Astrocyte of the spinal cord (primary cell): ENCODE measurements around the gene WIPF2.
"Not testable (repeated sequence)": the region's sequence is repeated elsewhere in the genome, so short reads cannot be mapped to it uniquely, and the experiment has no call there.

Experiments used
- DNase-seq: peaks from one replicate; pipeline ENCODE4 v3.0.0; 2011; ENCODE audit warnings: low read depth, low spot score
- H3K4me3 ChIP-seq: 2 replicates; pipeline ENCODE4 v1.5.1; 2011; ENCODE audit warnings: low read depth, mild to moderate bottlenecking, low read length, moderate library complexity
- in situ Hi-C: cut with HindIII; loops from 2 replicates; pipeline ENCODE4 v1.10.0; 2017; ENCODE audit warnings: low sequenced_read_pairs
- TF ChIP-seq, protein P1 (sequence below): IDR thresholded peaks from 2 replicates; pipeline ENCODE4 v1.5.1; 2012; ENCODE audit warnings: low read depth, mild to moderate bottlenecking, low read length, inconsistent platforms

WIPF2 gene

GRCh38 chr17:40290629-40291280 lies 71.7 kb downstream of the WIPF2 start:
- TF ChIP-seq, protein P1, sequence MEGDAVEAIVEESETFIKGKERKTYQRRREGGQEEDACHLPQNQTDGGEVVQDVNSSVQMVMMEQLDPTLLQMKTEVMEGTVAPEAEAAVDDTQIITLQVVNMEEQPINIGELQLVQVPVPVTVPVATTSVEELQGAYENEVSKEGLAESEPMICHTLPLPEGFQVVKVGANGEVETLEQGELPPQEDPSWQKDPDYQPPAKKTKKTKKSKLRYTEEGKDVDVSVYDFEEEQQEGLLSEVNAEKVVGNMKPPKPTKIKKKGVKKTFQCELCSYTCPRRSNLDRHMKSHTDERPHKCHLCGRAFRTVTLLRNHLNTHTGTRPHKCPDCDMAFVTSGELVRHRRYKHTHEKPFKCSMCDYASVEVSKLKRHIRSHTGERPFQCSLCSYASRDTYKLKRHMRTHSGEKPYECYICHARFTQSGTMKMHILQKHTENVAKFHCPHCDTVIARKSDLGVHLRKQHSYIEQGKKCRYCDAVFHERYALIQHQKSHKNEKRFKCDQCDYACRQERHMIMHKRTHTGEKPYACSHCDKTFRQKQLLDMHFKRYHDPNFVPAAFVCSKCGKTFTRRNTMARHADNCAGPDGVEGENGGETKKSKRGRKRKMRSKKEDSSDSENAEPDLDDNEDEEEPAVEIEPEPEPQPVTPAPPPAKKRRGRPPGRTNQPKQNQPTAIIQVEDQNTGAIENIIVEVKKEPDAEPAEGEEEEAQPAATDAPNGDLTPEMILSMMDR: peak; percentile 67
- in situ Hi-C loops: loop anchor here (25.0 kb wide), 1 partner anchor 103 kb away; the partner anchor contains the start of gene RAPGEFL1
- no peak overlapping the region for H3K4me3 ChIP-seq
- peak; percentile 86 for DNase-seq

GRCh38 chr17:40291281-40291664 lies 72.2 kb downstream of the WIPF2 start:
- H3K4me3 ChIP-seq: no peak overlapping the region
- TF ChIP-seq, protein P1: no peak
- in situ Hi-C loops: loop anchor here (25.0 kb wide), 1 partner anchor 104 kb away; the partner anchor contains the start of gene RAPGEFL1
- DNase-seq: no peak

DNA sequence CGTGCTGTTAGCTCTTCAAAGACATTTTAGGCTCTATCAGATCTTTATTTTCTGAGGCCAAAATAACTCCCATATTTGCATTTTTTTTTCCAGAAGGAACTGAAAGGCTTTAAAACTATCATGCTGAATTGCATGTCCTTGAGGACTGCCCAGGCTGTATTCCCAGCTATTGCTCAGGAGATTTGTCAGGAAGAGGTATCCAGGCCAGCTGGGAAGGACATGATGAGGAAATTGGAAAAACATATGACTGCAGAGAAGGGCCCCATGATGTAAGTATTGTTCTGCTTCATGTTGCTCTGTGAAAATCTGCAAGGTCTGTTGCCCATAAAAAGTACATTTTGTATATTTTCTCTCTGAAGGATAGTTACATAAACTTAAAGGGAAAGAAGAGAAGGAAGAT lies 74.3 kb downstream of the WIPF2 start:
- in situ Hi-C loops: loop anchor here (25.0 kb wide), 1 partner anchor 106 kb away; the partner anchor contains the start of gene RAPGEFL1
- H3K4me3 ChIP-seq: no peak overlapping the region
- TF ChIP-seq, protein P1: no peak
- DNase-seq: no peak

DNA sequence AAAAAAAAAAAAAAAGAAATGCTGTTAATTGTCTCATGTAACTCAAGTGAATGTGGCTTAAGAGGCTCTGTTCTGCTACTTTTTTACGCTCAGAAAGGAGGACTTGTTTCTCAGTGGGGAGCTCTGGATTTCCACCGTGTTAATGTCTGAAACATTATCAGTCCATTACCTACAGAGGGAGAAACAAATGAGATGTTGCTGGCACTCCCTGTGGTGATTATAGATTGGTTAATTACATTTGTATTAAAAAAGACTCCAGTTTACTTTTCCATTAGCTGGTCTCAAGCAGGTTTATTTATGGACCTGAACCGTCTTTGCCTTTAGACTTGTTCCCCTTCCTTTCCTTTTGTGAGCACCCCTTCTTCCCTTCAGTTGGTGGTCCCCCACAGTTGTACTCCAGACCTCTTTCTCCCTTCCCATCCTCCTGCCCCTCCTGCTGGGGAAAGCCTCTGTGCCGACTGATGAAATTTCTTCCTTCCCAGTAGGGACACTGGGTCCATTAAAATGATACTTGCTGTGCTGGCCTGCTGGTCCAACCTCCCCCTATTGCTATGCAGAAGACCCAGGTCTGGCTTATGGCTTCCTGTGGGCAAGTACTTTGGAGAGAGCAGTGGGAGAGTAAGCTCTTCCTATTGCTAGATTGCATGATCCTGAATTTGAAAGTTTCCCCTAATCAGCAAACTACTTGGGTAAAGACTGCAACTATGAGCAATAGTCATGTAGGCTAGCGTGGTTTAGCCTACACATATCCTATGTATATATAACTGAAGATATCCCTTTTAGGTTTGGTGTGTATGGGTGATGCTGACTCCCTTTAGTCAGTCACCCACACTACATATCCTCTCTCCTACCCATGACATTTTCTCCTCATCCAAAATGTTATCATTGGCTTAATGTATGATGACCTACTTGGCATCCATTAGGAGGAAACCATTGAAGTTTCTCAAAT lies 76.7 kb downstream of the WIPF2 start:
- in situ Hi-C loops: loop anchor here (25.0 kb wide), 1 partner anchor 108 kb away; the partner anchor contains the start of gene RAPGEFL1
- DNase-seq: no peak
- H3K4me3 ChIP-seq: no peak overlapping the region
- TF ChIP-seq, protein P1: no peak

- DNase-seq: no peak
- H3K4me3 ChIP-seq: no peak overlapping the region
- in situ Hi-C loops: loop anchor here (25.0 kb wide), 1 partner anchor 110 kb away; the partner anchor contains the start of gene RAPGEFL1
- TF ChIP-seq, protein P1: no peak
Measured at GRCh38 chr17:40297511-40297910, 78.4 kb downstream of the WIPF2 start.

DNA sequence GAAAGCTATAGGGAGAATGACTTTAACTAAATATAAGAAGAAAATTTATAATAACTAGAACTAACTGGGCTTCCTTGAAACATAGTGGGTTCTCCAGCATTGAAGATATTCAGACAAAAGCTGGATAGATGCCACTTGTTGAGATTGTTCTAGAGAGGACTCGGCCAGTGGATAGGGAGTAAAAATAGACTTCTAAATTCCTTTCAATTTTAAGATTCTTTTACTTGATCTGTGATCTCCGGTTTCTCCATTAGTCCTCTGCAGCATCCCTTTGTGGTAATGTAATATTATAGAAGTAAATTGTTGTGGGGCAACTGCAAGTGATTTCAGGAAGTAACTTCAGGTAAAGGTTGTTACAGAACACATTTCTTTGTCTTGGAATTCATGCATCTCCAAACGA lies 79.6 kb downstream of the WIPF2 start:
- DNase-seq: peak; percentile 44
- H3K4me3 ChIP-seq: no peak overlapping the region
- in situ Hi-C loops: loop anchor here (25.0 kb wide), 1 partner anchor 111 kb away; the partner anchor contains the start of gene RAPGEFL1
- TF ChIP-seq, protein P1: no peak

- not testable (repeated sequence) for DNase-seq, H3K4me3 ChIP-seq
- in situ Hi-C loops: loop anchor here (25.0 kb wide), 1 partner anchor 112 kb away; the partner anchor contains the start of gene RAPGEFL1
Measured at GRCh38 chr17:40299159-40299757, 80.2 kb downstream of the WIPF2 start.
